MG63 (cell line): ENCODE data around the gene NEK8. TPM values are rescaled to one million over a fixed set of nuclear protein-coding genes. Genes with fewer than 3 reads are reported as not detected.
A peak's percentile ranks its signal among the peaks of the same experiment; 100 is the strongest.
"Not testable (repeated sequence)": the region's sequence is repeated elsewhere in the genome, so short reads cannot be mapped to it uniquely, and the experiment has no call there.

ENCODE experiments used
- DNase-seq: peaks from one replicate; pipeline ENCODE4 v3.0.0-alpha.2; 2020
- H3K27me3 ChIP-seq: fragments of 250-450 bp; sonication (Bioruptor Pico); 2 replicates; pipeline ENCODE4 v1.5.1; 2020; ENCODE audit warnings: mild to moderate bottlenecking, moderate library complexity
- H3K36me3 ChIP-seq: fragments of 250-450 bp; sonication (Bioruptor Pico); 2 replicates; pipeline ENCODE4 v1.5.1; 2020; ENCODE audit warnings: mild to moderate bottlenecking, moderate library complexity
- H3K4me3 ChIP-seq: fragments of 250-450 bp; sonication (Bioruptor Pico); 2 replicates; pipeline ENCODE4 v1.5.1; 2020; ENCODE audit warnings: mild to moderate bottlenecking, moderate library complexity
- H3K9me3 ChIP-seq: fragments of 250-450 bp; sonication (Bioruptor Pico); 2 replicates; pipeline ENCODE4 v1.5.1; 2020; ENCODE audit warnings: mild to moderate bottlenecking, moderate library complexity
- total RNA-seq: library from RNA; depleted of rRNA; stranded (reverse); fragments of >200 nt; shearing (Covaris generic); gene quantifications from 2 replicates; pipeline ENCODE4 v1.2.3, GENCODE V29; 2014; ENCODE audit warnings: low replicate concordance

Gene NEK8
- total RNA-seq, 1 experiment from 2014 or later: 4.0 TPM

DNA sequence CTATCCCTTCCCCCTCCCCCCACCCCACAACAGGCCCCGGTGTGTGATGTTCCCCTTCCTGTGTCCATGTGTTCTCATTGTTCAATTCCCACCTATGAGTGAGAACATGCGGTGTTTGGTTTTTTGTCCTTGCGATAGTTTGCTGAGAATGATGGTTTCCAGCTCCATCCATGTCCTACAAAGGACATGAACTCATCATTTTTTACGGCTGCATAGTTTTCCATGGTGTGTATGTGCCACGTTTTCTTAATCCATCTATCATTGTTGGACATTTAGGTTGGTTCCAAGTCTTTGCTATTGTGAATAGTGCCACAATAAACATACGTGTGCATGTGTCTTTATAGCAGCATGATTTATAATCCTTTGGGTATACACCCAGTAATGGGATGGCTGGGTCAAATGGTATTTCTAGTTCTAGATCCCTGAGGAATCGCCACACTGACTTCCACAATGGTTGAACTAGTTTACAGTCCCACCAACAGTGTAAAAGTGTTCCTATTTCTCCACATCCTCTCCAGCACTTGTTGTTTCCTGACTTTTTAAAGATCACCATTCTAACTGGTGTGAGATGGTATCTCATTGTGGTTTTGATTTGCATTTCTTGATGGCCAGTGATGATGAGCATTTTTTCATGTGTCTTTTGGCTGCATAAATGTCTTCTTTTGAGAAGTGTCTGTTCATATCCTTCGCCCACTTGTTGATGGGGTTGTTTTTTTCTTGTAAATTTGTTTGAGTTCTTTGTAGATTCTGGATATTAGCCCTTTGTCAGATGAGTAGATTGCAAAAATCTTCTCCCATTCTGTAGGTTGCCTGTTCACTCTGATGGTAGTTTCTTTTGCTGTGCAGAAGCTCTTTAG lies 7.6 kb downstream of the NEK8 start:
- DNase-seq, H3K4me3 ChIP-seq, H3K27me3 ChIP-seq, H3K36me3 ChIP-seq, H3K9me3 ChIP-seq: not testable (repeated sequence)

DNA sequence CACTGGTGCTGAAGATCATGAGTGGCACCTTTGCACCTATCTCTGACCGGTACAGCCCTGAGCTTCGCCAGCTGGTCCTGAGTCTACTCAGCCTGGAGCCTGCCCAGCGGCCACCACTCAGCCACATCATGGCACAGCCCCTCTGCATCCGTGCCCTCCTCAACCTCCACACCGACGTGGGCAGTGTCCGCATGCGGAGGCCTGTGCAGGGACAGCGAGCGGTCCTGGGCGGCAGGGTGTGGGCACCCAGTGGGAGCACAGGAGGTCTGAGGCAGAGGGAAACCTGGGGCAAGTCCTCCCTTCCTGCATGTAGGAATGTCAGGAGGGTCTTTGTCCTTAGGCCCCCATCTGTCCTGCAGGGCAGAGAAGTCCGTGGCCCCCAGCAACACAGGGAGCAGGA lies 8.7 kb downstream of the NEK8 start:
- DNase-seq: no peak
- no peak overlapping the region for H3K4me3 ChIP-seq
- no peaks in the 10 kb centered on the region for H3K9me3 ChIP-seq
- no peaks in the 10 kb centered on the region for H3K27me3 ChIP-seq
- no peaks in the 10 kb centered on the region for H3K36me3 ChIP-seq

DNA sequence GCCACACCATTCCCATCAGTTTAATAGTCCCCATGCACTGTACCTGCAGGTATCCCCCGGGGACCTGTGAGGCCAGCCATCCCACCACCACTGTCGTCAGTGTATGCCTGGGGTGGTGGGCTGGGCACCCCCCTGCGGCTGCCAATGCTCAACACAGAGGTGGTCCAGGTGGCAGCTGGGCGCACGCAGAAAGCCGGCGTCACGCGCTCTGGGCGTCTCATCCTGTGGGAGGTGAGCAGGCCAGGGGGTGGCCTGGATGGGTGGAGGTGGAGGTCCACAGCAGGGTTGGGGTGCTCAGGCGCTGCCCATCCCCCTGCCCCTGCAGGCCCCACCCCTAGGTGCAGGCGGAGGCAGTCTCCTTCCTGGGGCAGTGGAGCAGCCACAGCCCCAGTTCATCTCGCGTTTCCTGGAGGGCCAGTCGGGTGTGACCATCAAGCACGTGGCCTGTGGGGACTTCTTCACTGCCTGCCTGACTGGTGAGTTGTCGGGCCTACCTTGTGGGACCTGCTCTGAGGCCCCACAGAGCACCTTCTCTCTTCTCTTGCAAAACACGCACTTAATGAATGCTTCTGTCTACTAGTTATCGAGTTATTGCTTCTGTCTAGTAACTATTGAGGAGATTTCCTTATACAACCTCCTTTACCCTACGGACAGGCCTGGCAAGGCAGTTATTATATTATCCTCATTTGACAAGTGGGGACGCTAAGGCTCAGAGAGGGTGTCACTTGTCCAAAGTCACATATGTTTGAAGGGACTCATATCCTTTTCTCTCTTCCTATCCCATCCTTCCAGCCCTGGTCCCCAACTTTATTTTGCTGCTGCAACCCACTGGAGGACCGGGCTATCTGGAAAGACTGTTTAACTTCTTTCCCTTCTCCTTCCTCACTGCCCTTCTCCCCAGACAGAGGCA lies 9.4 kb downstream of the NEK8 start:
- H3K36me3 ChIP-seq: no peaks in the 10 kb centered on the region
- no peaks in the 10 kb centered on the region for H3K27me3 ChIP-seq
- no peak overlapping the region for H3K4me3 ChIP-seq
- H3K9me3 ChIP-seq: no peaks in the 10 kb centered on the region
- DNase-seq: no peak

DNA sequence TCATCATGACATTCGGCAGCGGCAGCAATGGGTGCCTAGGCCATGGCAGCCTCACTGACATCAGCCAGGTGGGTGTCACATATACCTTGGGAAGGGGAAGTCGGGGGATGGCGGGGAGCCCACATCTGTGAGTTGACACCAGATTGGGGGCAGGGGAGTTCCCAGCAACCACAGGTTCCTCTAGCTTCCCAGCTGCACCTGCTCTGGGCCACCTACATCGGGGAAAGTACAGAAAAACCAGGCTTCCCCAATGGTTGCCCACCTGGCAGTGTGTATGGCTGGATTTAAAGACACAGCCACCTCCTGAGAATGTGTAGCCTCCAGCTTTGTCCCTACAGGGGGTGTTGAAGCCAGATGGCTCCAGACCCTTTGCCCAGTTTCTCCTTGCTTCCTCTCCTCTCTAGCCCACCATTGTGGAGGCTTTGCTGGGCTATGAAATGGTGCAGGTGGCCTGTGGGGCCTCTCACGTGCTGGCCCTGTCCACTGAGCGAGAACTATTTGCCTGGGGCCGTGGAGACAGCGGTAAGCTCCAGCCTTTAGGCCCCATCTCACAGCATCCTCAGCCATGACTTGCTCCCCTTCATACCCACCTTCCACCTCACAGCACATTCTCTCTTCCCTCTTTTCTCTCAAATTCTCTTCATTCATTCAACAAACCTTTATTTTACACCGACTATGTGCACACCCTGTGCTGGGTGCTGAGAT lies 10.2 kb downstream of the NEK8 start:
- no peaks in the 10 kb centered on the region for H3K36me3 ChIP-seq
- DNase-seq: no peak
- H3K27me3 ChIP-seq: no peaks in the 10 kb centered on the region
- no peaks in the 10 kb centered on the region for H3K9me3 ChIP-seq
- H3K4me3 ChIP-seq: no peak overlapping the region

DNA sequence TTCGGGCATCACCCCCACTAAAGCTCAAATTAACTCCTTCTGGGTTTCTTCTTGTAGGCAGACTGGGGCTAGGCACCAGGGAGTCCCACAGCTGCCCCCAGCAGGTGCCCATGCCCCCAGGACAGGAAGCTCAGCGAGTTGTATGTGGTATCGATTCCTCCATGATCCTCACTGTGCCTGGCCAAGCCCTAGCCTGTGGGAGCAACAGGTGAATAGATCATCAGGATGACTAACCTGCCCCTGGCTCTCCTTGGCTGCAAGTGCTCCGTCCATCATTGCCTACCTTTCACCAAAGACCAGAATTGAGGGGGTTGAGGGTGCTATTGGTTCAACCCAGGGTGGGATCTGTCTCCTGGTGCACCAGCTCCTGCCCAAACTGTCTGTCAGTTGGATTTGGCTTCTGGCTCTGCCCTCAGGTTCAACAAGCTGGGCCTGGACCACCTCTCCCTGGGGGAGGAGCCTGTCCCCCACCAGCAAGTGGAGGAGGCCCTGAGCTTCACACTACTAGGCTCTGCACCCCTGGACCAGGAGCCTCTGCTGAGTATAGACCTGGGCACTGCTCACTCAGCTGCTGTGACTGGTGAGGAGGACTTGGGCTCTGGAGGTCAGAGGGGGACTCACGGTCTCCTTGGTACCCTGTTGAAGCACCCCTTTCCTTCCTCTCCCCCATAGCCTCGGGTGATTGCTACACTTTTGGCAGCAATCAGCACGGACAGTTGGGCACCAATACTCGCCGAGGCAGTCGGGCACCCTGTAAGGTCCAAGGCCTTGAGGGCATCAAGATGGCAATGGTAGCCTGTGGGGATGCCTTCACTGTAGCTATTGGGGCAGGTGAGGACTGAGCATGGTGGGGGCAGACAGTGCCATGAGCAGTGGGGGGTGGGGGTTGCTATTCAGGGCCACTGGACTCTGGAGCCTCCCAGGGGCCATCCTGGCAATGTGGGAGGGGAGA lies 12.1 kb downstream of the NEK8 start:
- no peak for DNase-seq
- Histone ChIP-seq H3K9me3 (no peaks in the 10 kb centered on the region), H3K36me3 (peaks cover 8% of the 10 kb centered on the region), H3K27me3 (no peaks in the 10 kb centered on the region), H3K4me3 (no peak overlapping the region)

DNA sequence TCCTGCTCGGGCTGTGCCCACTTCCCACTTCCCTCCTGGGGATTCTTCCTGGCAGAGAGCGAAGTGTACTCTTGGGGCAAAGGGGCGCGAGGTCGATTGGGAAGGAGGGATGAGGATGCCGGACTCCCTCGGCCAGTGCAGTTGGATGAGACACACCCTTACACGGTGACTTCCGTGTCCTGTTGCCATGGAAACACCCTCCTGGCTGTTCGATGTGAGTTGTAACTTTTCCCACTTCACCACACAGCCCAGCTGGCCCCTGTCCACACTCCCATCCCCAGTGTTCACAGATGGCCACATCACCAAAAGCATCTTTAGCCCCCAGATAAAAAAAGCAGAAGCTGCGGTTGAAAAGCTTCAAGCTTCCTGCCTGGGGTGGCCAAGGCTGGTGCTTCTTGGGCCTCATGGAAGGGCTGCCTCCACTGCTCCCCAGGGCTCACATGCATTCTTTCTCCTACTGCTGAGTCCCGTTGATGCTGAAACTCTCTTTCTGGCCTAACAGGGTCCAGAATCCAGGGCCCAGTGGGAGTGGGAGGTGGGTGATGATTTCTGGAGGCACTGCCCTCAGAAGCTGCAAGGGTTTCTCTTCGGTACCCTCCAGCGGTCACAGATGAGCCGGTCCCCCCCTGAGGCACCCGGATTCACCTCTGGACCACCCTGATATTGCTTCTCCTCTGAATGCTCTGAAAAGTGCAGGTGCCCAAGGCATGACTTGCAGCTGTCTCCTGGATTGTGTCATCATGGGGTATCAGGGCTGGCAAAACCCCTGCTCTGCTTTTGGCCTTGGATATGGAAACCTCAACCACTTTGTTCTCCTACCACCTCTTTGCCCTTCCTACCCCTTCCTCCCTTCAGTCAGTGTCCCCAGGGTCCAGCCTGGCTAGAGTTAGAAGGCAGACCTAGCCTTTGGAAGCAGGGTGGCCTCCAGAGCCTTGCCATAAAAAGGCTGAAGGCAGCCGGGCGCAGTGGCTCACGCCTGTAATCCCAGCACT lies 13.1 kb downstream of the NEK8 start:
- Histone ChIP-seq H3K4me3 (no peak overlapping the region), H3K9me3 (no peaks in the 10 kb centered on the region), H3K27me3 (no peaks in the 10 kb centered on the region), H3K36me3 (peaks cover 17% of the 10 kb centered on the region)
- no peak for DNase-seq

DNA sequence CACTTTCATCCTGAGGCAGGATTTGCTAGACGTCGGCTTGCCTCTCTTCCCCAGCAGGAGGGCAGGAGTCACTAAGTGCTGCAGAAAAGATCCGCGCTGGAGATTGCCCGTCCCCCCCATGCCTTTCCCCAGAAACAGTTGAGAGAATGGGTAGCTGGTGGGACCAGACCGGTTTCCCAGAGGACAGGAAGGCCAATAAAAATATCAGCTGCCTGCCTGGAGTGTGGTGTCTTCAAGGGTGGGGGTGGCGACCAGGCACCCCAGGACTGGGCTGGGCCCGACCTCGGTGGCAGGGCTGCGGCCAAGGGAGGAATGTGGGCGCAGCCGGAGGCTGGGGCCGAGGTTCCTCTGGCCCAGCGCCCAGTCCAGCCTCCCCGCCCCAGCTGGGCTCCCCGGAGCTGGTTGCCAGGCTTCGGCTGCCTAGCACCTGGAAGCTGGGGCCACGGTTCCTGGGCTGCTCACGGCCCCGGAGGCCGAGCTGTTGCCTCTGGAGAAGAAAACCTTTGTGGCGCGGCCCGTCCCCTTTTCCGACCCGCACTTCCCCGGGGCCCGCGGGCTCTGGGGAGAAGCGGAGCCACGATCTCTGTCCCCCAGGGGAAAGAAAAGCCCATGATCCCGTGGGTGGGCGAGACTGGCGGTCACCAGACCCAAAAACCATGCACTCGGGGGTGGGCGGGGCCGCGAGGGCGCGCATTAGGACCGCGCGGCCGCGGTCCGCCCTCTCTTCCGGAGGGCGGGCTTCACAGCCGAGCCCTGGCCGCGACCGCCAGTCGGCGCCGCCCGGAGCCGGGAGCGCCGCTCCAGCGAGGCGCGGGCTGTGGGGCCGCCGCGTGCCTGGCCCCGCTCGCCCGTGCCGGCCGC lies 14.9 kb downstream of the NEK8 start, which contains the start of gene TRAF4:
TSS of gene TRAF4 (plus strand) at position 769 of the 861 bp plus-strand sequence. CDS start 102 bp downstream, outside the sequence.
- no peaks in the 10 kb centered on the region for H3K27me3 ChIP-seq
- H3K9me3 ChIP-seq: no peaks in the 10 kb centered on the region
- H3K36me3 ChIP-seq: peaks cover 36% of the 10 kb centered on the region
- peak within 1 kb of the TSS; percentile 99 for H3K4me3 ChIP-seq
- DNase-seq: peak; percentile 90

DNA sequence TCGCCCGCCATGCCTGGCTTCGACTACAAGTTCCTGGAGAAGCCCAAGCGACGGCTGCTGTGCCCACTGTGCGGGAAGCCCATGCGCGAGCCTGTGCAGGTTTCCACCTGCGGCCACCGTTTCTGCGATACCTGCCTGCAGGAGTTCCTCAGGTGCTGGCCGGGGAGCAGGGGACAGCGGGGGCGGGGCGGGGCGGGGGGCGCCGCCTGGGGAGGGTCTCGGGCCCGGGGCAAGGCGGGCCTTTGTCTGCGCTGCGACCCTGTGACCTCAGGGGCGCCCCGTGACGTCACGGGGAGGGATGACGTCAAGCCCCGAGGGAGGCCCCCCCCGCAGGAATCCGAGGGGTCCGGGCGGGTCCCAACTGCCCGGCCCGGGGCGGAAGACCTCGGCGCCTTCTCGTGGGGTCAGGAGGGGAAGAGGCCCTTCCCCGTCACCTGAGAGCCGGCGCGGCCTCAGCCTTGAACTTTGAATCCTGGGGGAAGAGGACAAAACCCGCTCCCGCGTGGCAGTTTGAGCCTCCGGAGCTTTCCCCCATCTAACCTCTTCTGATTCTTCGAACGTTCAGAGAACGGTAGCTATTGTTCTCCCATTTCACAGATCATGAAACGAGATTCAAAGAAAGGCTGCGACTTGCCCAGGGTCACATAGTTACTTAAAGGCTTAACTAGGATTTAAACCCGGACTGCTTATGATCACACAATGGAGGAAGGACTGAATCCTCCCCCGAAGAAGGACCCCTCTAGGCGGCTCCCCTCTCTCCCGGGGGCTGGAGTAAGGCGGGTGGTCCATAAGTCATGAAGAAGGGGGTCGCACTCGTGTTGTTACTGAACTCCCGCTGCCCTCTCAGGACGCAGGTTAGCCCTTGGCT lies 15.8 kb downstream of the NEK8 start:
- Histone ChIP-seq H3K27me3 (no peaks in the 10 kb centered on the region), H3K36me3 (peaks cover 44% of the 10 kb centered on the region), H3K4me3 (peak overlapping the region; percentile 99), H3K9me3 (no peaks in the 10 kb centered on the region)
- DNase-seq: peak; percentile 62

DNA sequence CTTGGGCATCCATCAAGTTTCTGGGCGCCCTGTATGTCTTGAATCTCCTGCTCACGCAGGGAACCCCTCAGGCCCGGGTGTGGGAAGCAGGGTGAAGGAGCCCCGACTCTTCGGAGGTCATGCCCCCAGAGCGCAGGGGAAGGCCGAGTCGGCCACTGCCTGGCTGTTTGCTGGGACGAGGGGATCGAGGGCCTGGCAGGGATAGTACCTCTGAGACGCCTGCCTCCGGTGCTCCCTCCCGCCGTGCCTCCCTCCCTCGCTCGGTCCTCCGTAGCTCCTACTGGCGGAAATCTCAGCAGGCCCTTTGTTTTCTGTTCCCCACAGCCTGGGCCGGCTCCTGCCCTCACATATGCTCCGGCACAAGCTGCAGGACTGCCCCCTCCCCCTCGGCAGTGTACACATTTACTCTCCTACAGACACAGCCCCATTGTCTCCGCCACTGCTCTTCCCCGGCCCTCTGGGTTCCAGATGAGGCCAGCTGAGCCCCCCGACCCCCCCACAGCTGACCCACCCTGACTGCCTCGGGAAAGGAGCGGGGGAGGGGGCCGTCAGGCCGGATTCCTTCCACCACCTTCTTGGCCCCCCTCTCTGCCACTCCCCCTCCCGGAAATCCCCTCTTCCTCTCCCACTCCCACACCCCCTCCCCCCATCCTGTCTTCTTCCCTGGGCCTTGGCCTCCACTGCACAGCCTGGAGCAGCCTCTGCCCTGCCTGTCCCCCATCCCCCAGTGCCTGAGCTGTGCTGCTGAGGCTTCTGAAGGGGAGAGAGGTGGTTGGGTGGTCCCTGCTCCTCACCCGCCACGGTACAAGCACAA lies 16.6 kb downstream of the NEK8 start:
- peak overlapping the region; percentile 99 for H3K4me3 ChIP-seq
- peaks cover 51% of the 10 kb centered on the region for H3K36me3 ChIP-seq
- peak; percentile 59 for DNase-seq
- no peaks in the 10 kb centered on the region for H3K27me3 ChIP-seq
- H3K9me3 ChIP-seq: no peaks in the 10 kb centered on the region

DNA sequence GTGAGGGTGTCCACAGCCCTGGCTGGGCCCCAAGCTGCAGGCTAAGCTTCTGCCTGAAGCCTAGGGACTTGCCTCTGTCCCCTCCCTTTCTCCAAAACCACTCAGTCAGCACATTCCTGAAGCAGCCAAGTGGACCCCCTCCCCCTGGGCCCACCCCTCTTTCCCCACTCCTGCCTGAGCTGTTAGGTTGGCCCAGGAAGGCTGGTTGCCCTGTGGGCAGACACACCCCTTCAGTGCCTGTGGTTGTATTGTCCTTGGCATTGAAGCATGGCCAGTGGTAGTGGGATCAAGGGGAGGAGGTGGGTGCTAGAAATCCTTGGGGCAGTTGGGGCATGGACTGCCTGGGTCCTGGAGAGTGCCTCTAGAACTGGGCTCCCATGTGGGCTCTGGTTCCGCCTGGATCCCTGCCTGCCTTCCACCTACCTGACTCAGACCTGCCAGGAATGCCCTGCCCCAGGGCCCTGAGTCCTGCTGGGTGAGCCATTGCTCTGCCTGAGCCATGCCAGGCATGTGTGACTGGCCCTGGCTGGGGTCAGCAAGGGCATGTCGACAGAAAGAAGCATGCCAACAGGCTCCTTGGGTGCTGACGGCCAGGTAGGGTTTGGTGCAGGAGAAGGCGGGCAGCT lies 17.3 kb downstream of the NEK8 start:
- Histone ChIP-seq H3K36me3 (peaks cover 58% of the 10 kb centered on the region), H3K4me3 (peak overlapping the region; percentile 99), H3K9me3 (no peaks in the 10 kb centered on the region), H3K27me3 (no peaks in the 10 kb centered on the region)
- DNase-seq: peak; percentile 64

DNA sequence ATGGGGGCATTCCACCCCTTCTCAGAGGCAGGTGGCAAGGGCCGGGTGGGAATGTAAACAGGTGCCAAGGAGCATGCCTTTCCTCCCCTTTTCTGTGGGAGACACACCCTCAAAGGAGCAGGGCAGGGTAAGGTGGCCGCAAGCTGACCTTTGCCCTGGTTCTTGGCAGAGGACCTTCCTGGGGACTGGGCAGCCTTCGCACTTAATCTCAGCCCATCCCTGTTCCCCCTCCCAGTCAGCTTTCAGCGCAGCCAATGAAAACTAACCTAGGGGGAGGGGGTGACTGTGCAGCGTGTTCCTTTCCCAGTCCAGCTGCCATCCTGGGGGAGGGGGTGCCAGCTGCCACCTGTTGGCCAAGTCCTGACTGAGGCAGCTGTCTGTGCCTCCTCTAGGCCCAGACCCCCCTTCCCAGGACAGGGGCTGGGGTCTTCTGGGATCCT lies 18.0 kb downstream of the NEK8 start:
- H3K36me3 ChIP-seq: peaks cover 65% of the 10 kb centered on the region
- no peak for DNase-seq
- H3K27me3 ChIP-seq: no peaks in the 10 kb centered on the region
- H3K4me3 ChIP-seq: no peak overlapping the region; the same call in 1 of the 2 replicates
- H3K9me3 ChIP-seq: no peaks in the 10 kb centered on the region

DNA sequence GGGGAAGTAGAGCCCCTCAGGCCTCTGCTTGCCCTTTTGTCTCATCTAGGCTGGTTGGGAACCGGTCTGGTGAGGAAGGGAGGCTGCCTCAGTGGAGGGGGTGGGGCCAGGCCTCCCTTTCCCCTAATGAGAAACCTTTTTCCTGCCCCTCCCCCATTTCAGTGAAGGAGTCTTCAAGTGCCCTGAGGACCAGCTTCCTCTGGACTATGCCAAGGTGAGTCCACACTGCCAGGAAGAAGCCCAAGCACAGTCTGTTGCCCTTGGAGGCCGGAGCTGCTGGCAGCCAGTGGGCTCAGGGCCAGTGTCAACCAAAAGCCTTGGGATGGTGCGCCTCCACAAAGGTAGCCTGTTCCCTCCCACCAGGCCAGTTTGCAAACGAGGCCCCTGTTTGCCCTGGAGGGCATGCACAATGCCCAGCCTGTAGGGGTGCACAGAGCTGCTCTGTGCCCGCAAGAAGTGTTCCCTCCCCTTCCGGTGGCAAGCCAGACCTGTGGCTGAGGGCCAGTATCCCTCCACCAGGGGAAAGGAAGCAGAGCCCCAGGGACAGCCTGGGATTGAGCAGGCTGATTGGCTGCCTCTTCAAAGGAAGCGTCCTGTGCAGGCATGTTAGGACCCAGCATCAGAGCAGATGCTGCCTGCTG lies 18.6 kb downstream of the NEK8 start:
- Histone ChIP-seq H3K4me3 (no peak overlapping the region), H3K36me3 (peaks cover 69% of the 10 kb centered on the region)

More for the DNA sequence above, 18.6 kb downstream of the NEK8 start:
- no peak for DNase-seq
- no peaks in the 10 kb centered on the region for H3K9me3 ChIP-seq
- no peaks in the 10 kb centered on the region for H3K27me3 ChIP-seq
